CD4-positive, alpha-beta T cell (primary cell): ENCODE results near the gene WWOX. TPM values are rescaled to one million over a fixed set of nuclear protein-coding genes. Genes with fewer than 3 reads are reported as not detected.

ENCODE experiments used
- ATAC-seq: fragments of 200-7000 bp; cut with Tn5 transposase; one replicate; pipeline ENCODE4 v1.10.0; 2022; ENCODE audit warnings: mild to moderate bottlenecking; ENCODE audit not compliant: poor library complexity
- CTCF ChIA-PET: fragments of 350-600 bp; sonication (Branson Sonifier 250); formaldehyde crosslinking; loops from one replicate; lab custom pipeline; 2021; ENCODE audit warnings: antibody characterized with exemption, inconsistent platforms; lab: Charles Lee
- POLR2A ChIA-PET: fragments of 350-600 bp; sonication (Branson Sonifier 250); formaldehyde crosslinking; loops from one replicate; lab custom pipeline; 2021; ENCODE audit warnings: antibody characterized with exemption, inconsistent platforms; lab: Charles Lee
- DNase-seq, 14 experiments: peaks; one replicate each; pipeline ENCODE4 v3.0.0-alpha.2; 2013 to 2020; ENCODE audit warnings: mixed read lengths in 2 of 14
- H3K27ac ChIP-seq, 2 donors: one replicate each; pipeline versions ENCODE4 v1.5.1 to v1.7.0; 2013; ENCODE audit warnings: low read length in 2 of 2, low read depth in 1 of 2, mild to moderate bottlenecking in 1 of 2
- H3K27me3 ChIP-seq, 2 experiments: 1 replicate in 1 of 2; 2 replicates in 1 of 2; pipeline versions ENCODE4 v1.6.1 to v1.7.0; 2013; ENCODE audit warnings: low read length in 2 of 2, control low read depth in 1 of 2, mild to moderate bottlenecking in 1 of 2, moderate library complexity in 1 of 2; ENCODE audit not compliant: insufficient read depth in 2 of 2, control insufficient read depth in 1 of 2
- H3K36me3 ChIP-seq: one replicate; pipeline ENCODE4 v1.6.1; 2013; ENCODE audit warnings: low read length, control low read depth; ENCODE audit not compliant: insufficient read depth
- H3K4me1 ChIP-seq: one replicate; pipeline ENCODE4 v1.6.1; 2013; ENCODE audit warnings: low read length, control low read depth; ENCODE audit not compliant: insufficient read depth
- H3K4me3 ChIP-seq: one replicate; pipeline ENCODE4 v1.5.1; 2013; ENCODE audit warnings: mild to moderate bottlenecking, low read length, moderate library complexity
- H3K9me3 ChIP-seq, 2 experiments: 1 replicate in 1 of 2; 2 replicates in 1 of 2; pipeline versions ENCODE4 v1.6.1 to v1.7.0; 2013; ENCODE audit warnings: low read length in 2 of 2, mild to moderate bottlenecking in 2 of 2, control low read depth in 1 of 2, moderate library complexity in 1 of 2; ENCODE audit not compliant: control insufficient read depth in 1 of 2, insufficient read depth in 1 of 2
- H3K27ac Mint-ChIP-seq: one replicate; pipeline ENCODE4 v1.8.0; 2020; ENCODE audit warnings: mixed read lengths
- H3K27me3 Mint-ChIP-seq: one replicate; pipeline ENCODE4 v1.8.0; 2021; ENCODE audit warnings: mixed read lengths
- H3K36me3 Mint-ChIP-seq: one replicate; pipeline ENCODE4 v1.8.0; 2021; ENCODE audit warnings: low read depth, mixed read lengths
- H3K4me1 Mint-ChIP-seq: one replicate; pipeline ENCODE4 v1.8.0; 2021; ENCODE audit warnings: low read depth, mixed read lengths
- H3K4me3 Mint-ChIP-seq: one replicate; pipeline ENCODE4 v1.8.0; 2020; ENCODE audit warnings: mild to moderate bottlenecking, mixed read lengths
- H3K9me3 Mint-ChIP-seq: one replicate; pipeline ENCODE4 v1.8.0; 2020; ENCODE audit warnings: mixed read lengths
- intact Hi-C, 2 experiments: fragments of 100-400 bp; cut with DNase I in 1 of 2; cut with micrococcal nuclease in 1 of 2; formaldehyde crosslinking; loops; one replicate each; pipeline versions ENCODE4 v1.15.1 to v1.9.0; 2023 to 2025; cut with DNase I, micrococcal nuclease
- total RNA-seq, 174 experiments: library from RNA in 2 of 174; stranded (reverse) in 2 of 174; gene quantifications; one replicate each; pipeline ENCODE4 v1.2.3 and lab custom pipeline; 2021 to 2026
- TF ChIP-seq, protein P1 (sequence below): fragments of 200-600 bp; IDR thresholded peaks from one replicate; pipeline ENCODE4 v1.8.0; 2022; ENCODE audit warnings: antibody characterized with exemption, mild to moderate bottlenecking

The WWOX gene
- total RNA-seq, 2 experiments from 2014 or later: 19.3 to 21.7 TPM

DNA sequence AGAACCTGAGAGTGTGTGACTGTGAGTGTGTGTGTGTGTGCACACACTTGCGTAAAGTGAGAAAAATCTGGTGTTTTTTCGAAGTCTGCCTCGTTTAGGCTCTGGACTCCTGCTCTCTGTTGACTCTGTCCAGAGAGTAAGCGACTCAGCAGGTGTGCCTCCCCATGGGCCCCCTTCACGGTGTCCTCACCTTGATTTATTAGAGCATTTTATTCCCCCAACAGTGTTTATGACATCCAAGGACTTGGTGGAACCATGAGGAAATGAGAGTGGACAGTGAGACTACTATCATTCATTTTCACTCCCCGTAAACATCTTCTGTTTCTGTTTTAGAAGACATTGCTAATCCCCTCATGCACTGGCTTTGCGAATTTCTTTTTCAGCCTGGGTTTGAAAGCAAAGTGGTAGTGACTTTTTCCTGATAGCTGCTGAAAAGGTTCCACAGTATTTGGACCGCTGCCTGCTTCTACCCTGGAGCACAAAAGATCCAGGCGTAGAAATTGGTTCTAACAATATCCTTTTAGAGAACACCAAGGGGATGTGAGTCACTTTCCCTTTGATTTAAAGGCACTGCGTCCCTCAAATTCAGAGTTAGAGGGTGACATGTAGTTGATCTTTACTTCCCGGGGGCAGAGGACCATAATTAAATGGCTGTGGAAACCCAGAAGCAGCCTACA lies 218.2 kb downstream of the WWOX start:
- Histone ChIP-seq H3K27ac (no peak overlapping the region), H3K9me3 (no peaks in the 10 kb centered on the region), H3K4me3 (no peak overlapping the region), H3K4me1 (no peaks in the 10 kb centered on the region), H3K36me3 (no peaks in the 10 kb centered on the region), H3K27me3 (no peaks in the 10 kb centered on the region)
- H3K9me3 Mint-ChIP-seq: no peaks in the 10 kb centered on the region
- ATAC-seq (no peak), DNase-seq (no peak)
- H3K36me3 Mint-ChIP-seq: no peaks in the 10 kb centered on the region
- H3K4me3 Mint-ChIP-seq: no peak overlapping the region
- H3K4me1 Mint-ChIP-seq: no peaks in the 10 kb centered on the region
- H3K27me3 Mint-ChIP-seq: no peaks in the 10 kb centered on the region
- ChIA-PET CTCF (no interaction called here), POLR2A (no interaction called here)
- intact Hi-C loops: no loop called here
- TF ChIP-seq, protein P1, sequence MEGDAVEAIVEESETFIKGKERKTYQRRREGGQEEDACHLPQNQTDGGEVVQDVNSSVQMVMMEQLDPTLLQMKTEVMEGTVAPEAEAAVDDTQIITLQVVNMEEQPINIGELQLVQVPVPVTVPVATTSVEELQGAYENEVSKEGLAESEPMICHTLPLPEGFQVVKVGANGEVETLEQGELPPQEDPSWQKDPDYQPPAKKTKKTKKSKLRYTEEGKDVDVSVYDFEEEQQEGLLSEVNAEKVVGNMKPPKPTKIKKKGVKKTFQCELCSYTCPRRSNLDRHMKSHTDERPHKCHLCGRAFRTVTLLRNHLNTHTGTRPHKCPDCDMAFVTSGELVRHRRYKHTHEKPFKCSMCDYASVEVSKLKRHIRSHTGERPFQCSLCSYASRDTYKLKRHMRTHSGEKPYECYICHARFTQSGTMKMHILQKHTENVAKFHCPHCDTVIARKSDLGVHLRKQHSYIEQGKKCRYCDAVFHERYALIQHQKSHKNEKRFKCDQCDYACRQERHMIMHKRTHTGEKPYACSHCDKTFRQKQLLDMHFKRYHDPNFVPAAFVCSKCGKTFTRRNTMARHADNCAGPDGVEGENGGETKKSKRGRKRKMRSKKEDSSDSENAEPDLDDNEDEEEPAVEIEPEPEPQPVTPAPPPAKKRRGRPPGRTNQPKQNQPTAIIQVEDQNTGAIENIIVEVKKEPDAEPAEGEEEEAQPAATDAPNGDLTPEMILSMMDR: no peak
- no peak overlapping the region for H3K27ac Mint-ChIP-seq

DNA sequence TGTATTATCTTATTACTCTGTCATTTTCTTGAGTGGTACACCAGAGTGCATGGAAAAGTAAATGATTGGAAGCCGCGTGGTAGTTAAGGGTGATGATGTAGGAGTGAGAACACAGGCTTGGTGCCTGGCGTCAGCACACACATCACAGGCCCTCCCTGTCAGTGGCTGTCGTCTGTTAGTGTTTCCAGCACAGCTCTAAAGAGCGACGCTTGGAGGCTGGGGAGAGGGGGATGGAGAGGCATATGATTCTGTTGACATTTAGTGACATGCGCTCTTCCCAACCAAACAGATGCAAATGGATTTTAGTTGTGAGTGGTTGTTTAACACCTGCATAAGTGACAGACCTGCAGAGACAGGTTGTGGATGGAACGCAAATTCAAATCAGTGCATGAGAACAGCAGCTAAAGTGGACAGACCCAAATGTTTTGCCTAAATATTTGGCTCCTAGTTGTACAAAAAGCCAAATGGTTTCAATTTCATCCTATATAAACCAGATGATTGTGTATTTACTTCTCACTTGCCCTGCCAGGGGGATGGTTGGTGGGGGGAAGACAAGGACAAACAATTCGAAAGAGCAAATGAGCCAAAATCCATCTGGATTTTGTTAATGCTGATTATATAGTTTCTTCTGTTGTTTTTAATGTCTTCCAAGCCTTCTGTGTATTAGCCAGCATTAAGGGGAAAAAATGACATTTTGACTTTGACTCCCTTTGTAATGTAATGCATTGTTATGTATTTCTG lies 222.3 kb downstream of the WWOX start:
- no peaks in the 10 kb centered on the region for H3K27me3 ChIP-seq
- no peaks in the 10 kb centered on the region for H3K9me3 ChIP-seq
- ChIA-PET CTCF (no interaction called here), POLR2A (no interaction called here)
- intact Hi-C loops: no loop called here
- no peak overlapping the region for H3K27ac ChIP-seq
- ATAC-seq (no peak), DNase-seq (no peak)
- no peak overlapping the region for H3K4me3 Mint-ChIP-seq
- H3K36me3 Mint-ChIP-seq: no peaks in the 10 kb centered on the region
- no peaks in the 10 kb centered on the region for H3K36me3 ChIP-seq
- no peaks in the 10 kb centered on the region for H3K4me1 ChIP-seq
- H3K4me1 Mint-ChIP-seq: no peaks in the 10 kb centered on the region
- H3K9me3 Mint-ChIP-seq: no peaks in the 10 kb centered on the region
- TF ChIP-seq, protein P1: no peak
- H3K4me3 ChIP-seq: no peak overlapping the region
- H3K27ac Mint-ChIP-seq: no peak overlapping the region
- H3K27me3 Mint-ChIP-seq: no peaks in the 10 kb centered on the region

DNA sequence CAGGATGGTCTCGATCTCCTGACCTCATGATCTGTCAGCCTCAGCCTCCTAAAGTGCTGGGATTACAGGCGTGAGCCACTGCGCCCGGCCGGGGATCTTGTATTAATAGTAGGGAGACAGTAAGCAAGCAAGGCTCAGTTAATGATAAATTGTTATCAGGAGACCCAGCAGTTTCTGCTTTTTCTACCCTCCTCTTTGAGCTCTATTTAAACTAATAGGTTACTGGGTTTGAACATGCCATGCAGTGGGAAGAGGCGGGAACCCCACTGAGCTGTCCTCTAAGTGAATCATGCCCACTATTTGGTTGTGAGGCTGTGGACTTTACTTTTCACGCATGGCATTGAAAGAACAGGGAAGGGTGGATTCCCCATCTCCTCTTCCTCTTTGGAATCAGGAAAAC lies 223.9 kb downstream of the WWOX start:
- Mint-ChIP-seq H3K4me1 (no peaks in the 10 kb centered on the region), H3K9me3 (no peaks in the 10 kb centered on the region), H3K27ac (no peak overlapping the region), H3K27me3 (no peaks in the 10 kb centered on the region), H3K36me3 (no peaks in the 10 kb centered on the region), H3K4me3 (no peak overlapping the region)
- Histone ChIP-seq H3K9me3 (no peaks in the 10 kb centered on the region), H3K27ac (no peak overlapping the region), H3K27me3 (no peaks in the 10 kb centered on the region), H3K4me3 (no peak overlapping the region), H3K4me1 (no peaks in the 10 kb centered on the region), H3K36me3 (no peaks in the 10 kb centered on the region)
- POLR2A ChIA-PET: no interaction called here
- CTCF ChIA-PET: no interaction called here
- TF ChIP-seq, protein P1: no peak
- DNase-seq (no peak), ATAC-seq (no peak)
- intact Hi-C loops: no loop called here
